H9 (cell line): ENCODE data around the gene NAA10. TPM values are rescaled to one million over a fixed set of nuclear protein-coding genes. Genes with fewer than 3 reads are reported as not detected.

ENCODE experiments used
- DNase-seq: peaks from one replicate; pipeline ENCODE4 v3.0.0-alpha.2; 2017
- H2AFZ ChIP-seq: one replicate; pipeline ENCODE4 v1.6.1; 2013; ENCODE audit warnings: mild to moderate bottlenecking, low read length, control low read depth, moderate library complexity
- H2AK5ac ChIP-seq: 2 replicates; pipeline ENCODE4 v1.6.1; 2013; ENCODE audit warnings: low read length, control low read depth, mixed read lengths; ENCODE audit not compliant: insufficient read length
- H2BK120ac ChIP-seq: one replicate; pipeline ENCODE4 v1.6.1; 2013; ENCODE audit warnings: low read depth, mild to moderate bottlenecking, low read length, control low read depth, inconsistent platforms; ENCODE audit not compliant: poor library complexity, severe bottlenecking
- H2BK12ac ChIP-seq: 2 replicates; pipeline ENCODE4 v1.6.1; 2013; ENCODE audit warnings: low read length, control low read depth, mixed read lengths, low read depth; ENCODE audit not compliant: insufficient read length
- H2BK15ac ChIP-seq: 2 replicates; pipeline ENCODE4 v1.6.1; 2013; ENCODE audit warnings: low read depth, low read length, control low read depth
- H2BK20ac ChIP-seq: one replicate; pipeline ENCODE4 v1.6.1; 2013; ENCODE audit warnings: low read depth, mild to moderate bottlenecking, low read length, control low read depth, inconsistent platforms; ENCODE audit not compliant: poor library complexity, severe bottlenecking
- H2BK5ac ChIP-seq: 2 replicates; pipeline ENCODE4 v1.6.1; 2013; ENCODE audit warnings: low read length, control low read depth, mixed read lengths; ENCODE audit not compliant: insufficient read length
- H3K14ac ChIP-seq: 2 replicates; pipeline ENCODE4 v1.6.1; 2013; ENCODE audit warnings: low read length, control low read depth; ENCODE audit not compliant: insufficient read depth
- H3K18ac ChIP-seq: 2 replicates; pipeline ENCODE4 v1.6.1; 2013; ENCODE audit warnings: low read depth, mild to moderate bottlenecking, mixed read lengths, low read length, control low read depth; ENCODE audit not compliant: insufficient read length
- H3K23ac ChIP-seq: 2 replicates; pipeline ENCODE4 v1.6.1; 2013; ENCODE audit warnings: low read length, control low read depth, mixed read lengths, low read depth; ENCODE audit not compliant: insufficient read length
- H3K23me2 ChIP-seq: 2 replicates; pipeline ENCODE4 v1.6.1; 2013; ENCODE audit warnings: low read depth, mild to moderate bottlenecking, mixed read lengths, low read length, control low read depth; ENCODE audit not compliant: insufficient read length, poor library complexity, severe bottlenecking
- H3K27ac ChIP-seq: 2 replicates; pipeline ENCODE4 v1.5.1; 2013; ENCODE audit warnings: low read length, control low read depth, mixed read lengths, low read depth; ENCODE audit not compliant: insufficient read length
- H3K27me3 ChIP-seq: 2 replicates; pipeline ENCODE4 v1.6.1; 2013; ENCODE audit warnings: low read length, control low read depth, inconsistent platforms; ENCODE audit not compliant: insufficient read depth
- H3K4ac ChIP-seq: 2 replicates; pipeline ENCODE4 v1.6.1; 2013; ENCODE audit warnings: low read depth, mild to moderate bottlenecking, control low read depth, inconsistent platforms, low read length, moderate library complexity
- H3K4me1 ChIP-seq: 2 replicates; pipeline ENCODE4 v1.6.1; 2013; ENCODE audit warnings: low read length, control low read depth, inconsistent platforms; ENCODE audit not compliant: insufficient read depth
- H3K4me2 ChIP-seq: 2 replicates; pipeline ENCODE4 v1.6.1; 2013; ENCODE audit warnings: low read length, control low read depth, mixed read lengths; ENCODE audit not compliant: insufficient read length, insufficient read depth
- H3K56ac ChIP-seq: 2 replicates; pipeline ENCODE4 v1.6.1; 2013; ENCODE audit warnings: low read depth, mild to moderate bottlenecking, mixed read lengths, low read length, control low read depth; ENCODE audit not compliant: insufficient read length
- H3K79me1 ChIP-seq: 2 replicates; pipeline ENCODE4 v1.6.1; 2013; ENCODE audit warnings: low read depth, mild to moderate bottlenecking, moderate library complexity, low read length, control low read depth, inconsistent platforms; ENCODE audit not compliant: insufficient read depth, poor library complexity, severe bottlenecking
- H3K79me2 ChIP-seq: 2 replicates; pipeline ENCODE4 v1.6.1; 2013; ENCODE audit warnings: low read length, control low read depth, inconsistent platforms; ENCODE audit not compliant: insufficient read depth
- H3K9ac ChIP-seq: 2 replicates; pipeline ENCODE4 v1.6.1; 2013; ENCODE audit warnings: low read length, control low read depth, mixed read lengths; ENCODE audit not compliant: insufficient read length; ENCODE audit errors: extremely low read depth
- H3K9me3 ChIP-seq: one replicate; pipeline ENCODE4 v1.6.1; 2013; ENCODE audit warnings: low read depth, low read length, inconsistent platforms; ENCODE audit not compliant: control insufficient read depth
- H3T11ph ChIP-seq: one replicate; pipeline ENCODE4 v1.6.1; 2013; ENCODE audit warnings: mild to moderate bottlenecking, low read length, control low read depth, inconsistent platforms
- H4K20me1 ChIP-seq: one replicate; pipeline ENCODE4 v1.6.1; 2013; ENCODE audit not compliant: control insufficient read depth, insufficient read length, insufficient read depth
- H4K5ac ChIP-seq: 2 replicates; pipeline ENCODE4 v1.6.1; 2013; ENCODE audit warnings: low read depth, mild to moderate bottlenecking, mixed read lengths, low read length, control low read depth; ENCODE audit not compliant: insufficient read length
- H4K8ac ChIP-seq: replicated peaks from 2 replicates; pipeline ENCODE4 v1.6.1; 2013; ENCODE audit warnings: low read length, control low read depth, mixed read lengths, low read depth; ENCODE audit not compliant: insufficient read length
- H4K91ac ChIP-seq: 2 replicates; pipeline ENCODE4 v1.6.1; 2013; ENCODE audit warnings: low read depth, mild to moderate bottlenecking, moderate library complexity, mixed read lengths, low read length, control low read depth; ENCODE audit not compliant: insufficient read length
- H3K27ac Mint-ChIP-seq, 3 experiments: 2 replicates in 2 of 3; 3 replicates in 1 of 3; pipeline ENCODE4 v1.8.0; 2020 to 2021; ENCODE audit warnings: mixed read lengths in 3 of 3, mild to moderate bottlenecking in 1 of 3, moderate library complexity in 1 of 3
- H3K27me3 Mint-ChIP-seq: 2 replicates; pipeline ENCODE4 v1.8.0; 2021; ENCODE audit warnings: low read depth, mild to moderate bottlenecking, moderate library complexity, mixed read lengths
- H3K36me3 Mint-ChIP-seq, 3 experiments: 2 replicates in 2 of 3; 3 replicates in 1 of 3; pipeline ENCODE4 v1.8.0; 2020 to 2021; ENCODE audit warnings: low read depth in 3 of 3, mixed read lengths in 3 of 3; ENCODE audit not compliant: insufficient read depth in 1 of 3
- H3K4me1 Mint-ChIP-seq, 2 experiments: 2 replicates each; pipeline ENCODE4 v1.8.0; 2020; ENCODE audit warnings: mixed read lengths in 2 of 2
- H3K4me3 Mint-ChIP-seq, 2 experiments: 2 replicates in 1 of 2; 3 replicates in 1 of 2; pipeline ENCODE4 v1.8.0; 2020 to 2021; ENCODE audit warnings: mild to moderate bottlenecking in 2 of 2, mixed read lengths in 2 of 2, moderate library complexity in 1 of 2
- H3K9me3 Mint-ChIP-seq, 2 experiments: 2 replicates in 1 of 2; 3 replicates in 1 of 2; pipeline ENCODE4 v1.8.0; 2020; ENCODE audit warnings: mild to moderate bottlenecking in 2 of 2, mixed read lengths in 2 of 2, moderate library complexity in 1 of 2
- CTCF ChIP-seq: fragments of 200-600 bp; sonication (generic); conservative IDR thresholded peaks from 3 replicates; pipeline ENCODE4 v1.8.0; 2021; ENCODE audit warnings: antibody characterized with exemption, mild to moderate bottlenecking
- WGBS: extraction: QIAGEN DNeasy Blood & Tissue Kit; methylation state at CpG from one replicate; pipeline ENCODE4 v1.1.7; 2013; ENCODE audit warnings: missing lambda C conversion rate, low lambda C conversion rate, mixed read lengths; ENCODE audit not compliant: insufficient read length; ENCODE audit errors: extremely low coverage; 5-methylcytosine and 5-hydroxymethylcytosine counted together
- total RNA-seq: library from RNA; stranded (reverse); gene quantifications from 2 replicates; pipeline ENCODE4 v1.2.1, GENCODE V29; 2021

Gene NAA10
- total RNA-seq, 1 experiment from 2014 or later = 101 TPM

GRCh38 chrX:153882557-153882956 is 52.3 kb downstream of the NAA10 start:
- H3K27ac ChIP-seq = no peak overlapping the region
- no peaks in the 10 kb centered on the region; the same call in none of the 2 replicates for H3K4me1 ChIP-seq
- H3K4ac ChIP-seq = no peak overlapping the region
- peaks cover 48 to 69% of the 10 kb centered on the region in 2 experiments for H3K9me3 Mint-ChIP-seq
- no peak overlapping the region for H3K56ac ChIP-seq
- no peak for TF ChIP-seq CTCF
- H3K79me2 ChIP-seq = no peaks in the 10 kb centered on the region
- no peak overlapping the region for H2BK120ac ChIP-seq
- peak overlapping the region in 1 of 2 experiments; percentile 32; a peak in 1 of 5 replicates for H3K4me3 Mint-ChIP-seq
- no peak overlapping the region for H4K91ac ChIP-seq
- peaks cover 4 to 10% (median 4%) of the 10 kb centered on the region in 3 experiments; a peak in 6 of 7 replicates for H3K36me3 Mint-ChIP-seq
- H3K27ac Mint-ChIP-seq = no peak overlapping the region
- H3K18ac ChIP-seq = no peak overlapping the region
- peaks cover 29 to 56% of the 10 kb centered on the region in 2 experiments for H3K4me1 Mint-ChIP-seq
- H3K9ac ChIP-seq = no peak overlapping the region
- H2BK15ac ChIP-seq = no peak overlapping the region
- no peak overlapping the region for H2BK12ac ChIP-seq
- no peak overlapping the region for H2BK20ac ChIP-seq
- H3K14ac ChIP-seq = no peak overlapping the region
- H4K8ac ChIP-seq = no peak overlapping the region
- H4K20me1 ChIP-seq = no peaks in the 10 kb centered on the region
- no peak overlapping the region for H4K5ac ChIP-seq
- no peak overlapping the region for H2AK5ac ChIP-seq
- no peak overlapping the region for H3T11ph ChIP-seq
- no peak for DNase-seq
- H3K27me3 Mint-ChIP-seq = peaks cover 31% of the 10 kb centered on the region
- H3K79me1 ChIP-seq = no peaks in the 10 kb centered on the region
- no peaks in the 10 kb centered on the region for H3K9me3 ChIP-seq
- H3K23me2 ChIP-seq = peaks cover 7% of the 10 kb centered on the region
- no peak overlapping the region for H2BK5ac ChIP-seq
- H2AFZ ChIP-seq = no peak overlapping the region
- H3K23ac ChIP-seq = no peak overlapping the region
- no peak overlapping the region for H3K4me2 ChIP-seq
- H3K27me3 ChIP-seq = no peaks in the 10 kb centered on the region
- WGBS = no CpG with 5 or more reads among the region's 7 CpGs
